Measurements from ENCODE around the gene TRIM5. TPM values are rescaled to one million over a fixed set of nuclear protein-coding genes. Genes with fewer than 3 reads are reported as not detected.
A peak's percentile ranks its signal among the peaks of the same experiment; 100 is the strongest.

TRIM5 gene
- polyA plus RNA-seq, 2 of the 4 experiments (the other 2 are of a cell fraction): 21.9 to 32.6 TPM

DNA sequence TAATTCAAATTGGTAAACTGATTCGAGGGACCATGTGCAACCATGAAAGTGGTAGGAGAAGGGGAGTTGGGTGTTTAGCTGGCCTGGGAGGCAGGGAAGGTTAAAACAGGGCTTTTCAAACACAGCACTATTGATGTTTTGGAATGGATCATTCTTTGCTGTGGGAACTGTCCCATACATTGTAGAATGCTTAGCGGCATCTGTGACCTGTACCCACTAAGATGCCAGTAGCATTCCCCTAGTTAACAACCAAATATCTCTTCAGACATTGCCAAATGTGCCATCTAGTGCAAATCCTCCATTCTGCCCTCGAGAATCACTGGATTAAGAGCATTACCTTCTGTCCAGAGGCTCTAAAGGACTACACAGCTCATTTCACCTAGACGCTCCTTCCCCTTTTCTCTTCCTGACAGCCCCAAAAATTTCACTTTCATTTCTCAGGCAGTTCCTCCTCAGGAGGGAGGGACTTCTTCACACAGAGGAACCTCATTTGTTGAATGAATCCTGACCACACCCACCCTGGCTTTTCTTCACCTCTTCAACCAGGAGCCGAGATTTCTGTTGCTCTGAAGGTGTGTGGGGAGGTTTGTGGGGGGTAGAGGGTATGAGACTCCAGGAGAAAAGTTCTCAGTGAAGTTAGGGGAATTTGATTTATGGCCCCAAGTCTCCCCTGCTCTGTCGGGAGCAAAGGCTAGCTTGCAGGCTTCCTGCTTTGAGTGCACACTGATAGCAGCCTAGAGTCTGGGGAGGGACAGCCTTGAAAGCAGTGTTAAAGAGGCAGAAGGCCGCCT is 60.2 kb downstream of the TRIM5 start, which contains the start of gene TRIM34 (continued):
- TF ChIP-seq, protein P1, sequence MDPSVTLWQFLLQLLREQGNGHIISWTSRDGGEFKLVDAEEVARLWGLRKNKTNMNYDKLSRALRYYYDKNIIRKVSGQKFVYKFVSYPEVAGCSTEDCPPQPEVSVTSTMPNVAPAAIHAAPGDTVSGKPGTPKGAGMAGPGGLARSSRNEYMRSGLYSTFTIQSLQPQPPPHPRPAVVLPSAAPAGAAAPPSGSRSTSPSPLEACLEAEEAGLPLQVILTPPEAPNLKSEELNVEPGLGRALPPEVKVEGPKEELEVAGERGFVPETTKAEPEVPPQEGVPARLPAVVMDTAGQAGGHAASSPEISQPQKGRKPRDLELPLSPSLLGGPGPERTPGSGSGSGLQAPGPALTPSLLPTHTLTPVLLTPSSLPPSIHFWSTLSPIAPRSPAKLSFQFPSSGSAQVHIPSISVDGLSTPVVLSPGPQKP (IDR thresholded peaks at IDR 0.05; ENCODE audit: low read depth, low read length): no peak
- no peak for TF ChIP-seq RNF2 (IDR thresholded peaks at IDR 0.05; ENCODE audit: borderline replicate concordance, low read depth)

DNA sequence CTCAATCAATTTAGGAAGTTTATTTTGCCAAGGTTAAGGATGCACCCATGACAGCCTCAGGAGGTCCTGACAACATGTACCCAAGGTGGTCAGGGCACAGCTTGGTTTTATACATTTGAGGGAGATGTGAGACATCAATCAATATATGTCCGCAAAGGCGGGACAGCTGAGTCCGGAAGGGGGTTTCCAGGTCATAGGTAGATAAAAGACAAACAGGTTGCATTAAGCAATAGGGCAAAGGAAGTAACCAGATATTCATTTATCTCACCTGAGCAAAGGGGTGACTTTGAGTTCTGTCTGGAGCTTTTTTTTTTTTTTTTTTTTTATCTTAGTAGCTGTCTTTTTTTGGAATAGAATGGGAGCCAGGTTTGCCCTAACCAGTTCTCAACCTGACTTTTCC is 62.1 kb downstream of the TRIM5 start:
- no peak overlapping the region for H3K4me2 ChIP-seq
- DNase-seq (ENCODE audit: low read depth in 1 of 2, low spot score in 1 of 2): no peak
- peaks cover 64% of the 10 kb centered on the region for H3K4me1 ChIP-seq
- POLR2A ChIA-PET: interaction anchor here (0.9 kb wide), 1 partner anchor 62 kb away, joined by 5 read pairs; the partner anchor contains the start of gene TRIM5
- 76% methylated on average over 3 of the region's 3 CpGs for WGBS (ENCODE audit: missing lambda C conversion rate)
- FAIRE-seq: no peak
- CTCF ChIA-PET: interaction anchor here (0.9 to 7.4 kb wide), 5 partner anchors 18 to 731 kb away, joined by 3 to 50 read pairs (median 4); no protein-coding TSS in a partner anchor
- H3K27ac ChIP-seq: peak overlapping the region; percentile 79 to 91; a peak in 5 of 6 replicates
- no peaks in the 10 kb centered on the region for H3K9me3 ChIP-seq
- H3K4me3 ChIP-seq: no peak overlapping the region
- ATAC-seq: no peak
- TF ChIP-seq NR3C1 (IDR thresholded peaks at IDR 0.05) (no peak), RARB (CRISPR knock-in tag; IDR thresholded peaks at IDR 0.05) (no peak), JUN (IDR thresholded peaks at IDR 0.05) (no peak), ZFP36 (IDR thresholded peaks at IDR 0.05; ENCODE audit: borderline replicate concordance, partially characterized antibody) (no peak), ZNF302 (CRISPR knock-in tag; IDR thresholded peaks at IDR 0.05) (no peak), SMC3 (IDR thresholded peaks at IDR 0.05) (no peak)

DNA sequence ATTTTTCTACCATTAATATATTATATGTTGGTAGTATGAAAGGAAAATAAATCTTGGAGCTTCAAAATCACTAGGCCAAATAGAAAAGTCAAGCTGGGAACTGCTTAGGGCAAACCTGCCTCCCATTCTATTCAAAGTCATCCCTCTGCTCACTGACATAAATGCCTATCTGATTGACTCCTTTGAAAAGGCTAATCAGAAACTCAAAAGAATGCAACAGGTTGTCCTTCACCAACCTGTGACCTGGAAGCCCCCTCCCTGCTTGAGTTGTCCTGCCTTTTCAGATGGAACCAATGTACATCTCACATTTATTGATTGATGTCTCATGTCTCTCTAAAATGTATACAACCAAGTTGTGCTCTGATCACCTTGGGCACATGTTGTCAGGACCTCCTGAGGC is 63.3 kb downstream of the TRIM5 start:
- ATAC-seq: peak in 1 of 2 experiments; percentile 3; a peak in 2 of 6 replicates
- Histone ChIP-seq H3K4me1 (peaks cover 64% of the 10 kb centered on the region), H3K4me3 (no peak overlapping the region), H3K4me2 (peak overlapping the region; percentile 86), H3K9me3 (no peaks in the 10 kb centered on the region), H3K27ac (peak overlapping the region; percentile 79 to 91)
- FAIRE-seq: no peak
- POLR2A ChIA-PET: interaction anchor here (1.0 to 2.4 kb wide), 5 partner anchors 19 to 63 kb away, joined by 3 to 26 read pairs (median 4); partner anchors contain the start of genes TRIM5 and TRIM6
- TF ChIP-seq NPAS2 (CRISPR knock-in tag; IDR thresholded peaks at IDR 0.05; ENCODE audit: borderline replicate concordance): no peak
- no peak for TF ChIP-seq SREBF2 (IDR thresholded peaks at IDR 0.05)
- no peak for TF ChIP-seq FOXS1 (CRISPR knock-in tag; IDR thresholded peaks at IDR 0.05)
- no peak; the same call in 1 of the 2 replicates for TF ChIP-seq MAX (IDR thresholded peaks at IDR 0.05)
- TF ChIP-seq JUN (IDR thresholded peaks at IDR 0.05): no peak
- TF ChIP-seq, protein P2, sequence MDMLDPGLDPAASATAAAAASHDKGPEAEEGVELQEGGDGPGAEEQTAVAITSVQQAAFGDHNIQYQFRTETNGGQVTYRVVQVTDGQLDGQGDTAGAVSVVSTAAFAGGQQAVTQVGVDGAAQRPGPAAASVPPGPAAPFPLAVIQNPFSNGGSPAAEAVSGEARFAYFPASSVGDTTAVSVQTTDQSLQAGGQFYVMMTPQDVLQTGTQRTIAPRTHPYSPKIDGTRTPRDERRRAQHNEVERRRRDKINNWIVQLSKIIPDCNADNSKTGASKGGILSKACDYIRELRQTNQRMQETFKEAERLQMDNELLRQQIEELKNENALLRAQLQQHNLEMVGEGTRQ (IDR thresholded peaks at IDR 0.05): no peak
- DNase-seq (ENCODE audit: low read depth in 1 of 2, low spot score in 1 of 2): no peak
- CTCF ChIA-PET: interaction anchor here (0.6 to 7.4 kb wide), 3 partner anchors 20 to 33 kb away, joined by 3 to 50 read pairs (median 4); no protein-coding TSS in a partner anchor

DNA sequence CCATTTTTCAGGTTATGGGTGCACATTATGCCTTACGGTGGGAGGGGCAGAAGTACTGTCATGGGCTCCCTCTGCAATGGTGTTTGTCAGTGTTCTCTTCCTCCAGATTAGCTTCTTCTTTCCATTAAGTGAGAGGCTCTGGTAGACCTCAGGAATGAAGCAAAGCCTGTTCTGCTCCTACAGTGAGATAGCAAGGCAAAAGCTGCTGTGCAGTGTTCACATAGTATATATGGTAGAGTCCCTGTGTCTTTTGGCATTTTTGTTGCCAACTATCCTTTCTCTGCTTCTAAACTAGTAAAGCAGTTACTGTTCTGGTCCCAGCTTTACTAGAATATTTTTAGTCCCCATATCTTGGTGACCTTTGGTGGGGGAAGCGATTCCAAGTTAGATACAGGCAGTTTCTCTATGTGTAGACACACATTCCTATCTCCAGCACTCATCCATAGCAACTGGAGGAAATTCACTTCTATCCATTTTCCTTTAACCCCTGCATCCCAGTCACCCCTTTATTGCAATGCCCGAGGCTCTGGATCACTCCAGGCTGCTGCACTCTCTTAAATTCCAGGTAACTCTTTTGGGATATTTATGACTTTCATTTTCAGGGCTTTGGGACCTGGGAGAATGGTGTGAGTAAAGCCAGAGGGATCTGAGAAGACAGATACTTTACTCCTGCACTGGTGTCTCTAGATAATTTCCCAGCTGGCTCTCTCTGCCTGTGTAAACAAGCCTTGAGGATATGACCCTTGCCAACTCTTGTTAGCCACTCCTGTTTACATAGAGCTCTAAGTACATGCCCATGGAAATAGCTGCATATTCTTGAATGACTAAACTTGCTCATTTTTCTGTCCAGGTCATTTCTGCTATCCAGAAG is 64.0 kb downstream of the TRIM5 start:
- peak overlapping the region; percentile 79 to 91 for H3K27ac ChIP-seq
- H3K4me2 ChIP-seq: peak overlapping the region; percentile 86
- peaks cover 58% of the 10 kb centered on the region for H3K4me1 ChIP-seq
- POLR2A ChIA-PET: interaction anchor here (0.8 to 2.4 kb wide), 6 partner anchors 19 to 73 kb away, joined by 3 to 26 read pairs (median 4); partner anchors contain the start of genes TRIM5 and TRIM6
- FAIRE-seq: peak; percentile 43
- no peaks in the 10 kb centered on the region for H3K9me3 ChIP-seq
- ATAC-seq: peak; percentile 90 to 92
- DNase-seq (ENCODE audit: low read depth in 1 of 2, low spot score in 1 of 2): peak; percentile 80 to 91
- CTCF ChIA-PET: interaction anchor here (0.5 to 7.4 kb wide), 8 partner anchors 19 to 1766 kb away, joined by 3 to 50 read pairs (median 3); partner anchors contain the start of genes TRIM22 and TRIM5
- peak overlapping the region; percentile 17; the same call in 2 of the 3 replicates for H3K4me3 ChIP-seq
- WGBS (ENCODE audit: missing lambda C conversion rate): 7% methylated on average over 3 of the region's 3 CpGs
- TF ChIP-seq HOXB5 (CRISPR knock-in tag; IDR thresholded peaks at IDR 0.05) (0 out of 2 replicates have a peak, but pooled peaks have one; percentile 29), PHF8 (IDR thresholded peaks at IDR 0.05; ENCODE audit: borderline replicate concordance, low read depth) (no peak), HES2 (IDR thresholded peaks at IDR 0.05) (no peak), EHF (CRISPR knock-in tag; IDR thresholded peaks at IDR 0.05) (no peak), EP300 (IDR thresholded peaks at IDR 0.05) (peak in 1 of 2 experiments; percentile 46; a peak in 1 of 5 replicates), HDAC2 (IDR thresholded peaks at IDR 0.05) (no peak), ZNF302 (CRISPR knock-in tag; IDR thresholded peaks at IDR 0.05) (no peak), MAX (IDR thresholded peaks at IDR 0.05) (peak; percentile 62)
- TF ChIP-seq, protein P3, sequence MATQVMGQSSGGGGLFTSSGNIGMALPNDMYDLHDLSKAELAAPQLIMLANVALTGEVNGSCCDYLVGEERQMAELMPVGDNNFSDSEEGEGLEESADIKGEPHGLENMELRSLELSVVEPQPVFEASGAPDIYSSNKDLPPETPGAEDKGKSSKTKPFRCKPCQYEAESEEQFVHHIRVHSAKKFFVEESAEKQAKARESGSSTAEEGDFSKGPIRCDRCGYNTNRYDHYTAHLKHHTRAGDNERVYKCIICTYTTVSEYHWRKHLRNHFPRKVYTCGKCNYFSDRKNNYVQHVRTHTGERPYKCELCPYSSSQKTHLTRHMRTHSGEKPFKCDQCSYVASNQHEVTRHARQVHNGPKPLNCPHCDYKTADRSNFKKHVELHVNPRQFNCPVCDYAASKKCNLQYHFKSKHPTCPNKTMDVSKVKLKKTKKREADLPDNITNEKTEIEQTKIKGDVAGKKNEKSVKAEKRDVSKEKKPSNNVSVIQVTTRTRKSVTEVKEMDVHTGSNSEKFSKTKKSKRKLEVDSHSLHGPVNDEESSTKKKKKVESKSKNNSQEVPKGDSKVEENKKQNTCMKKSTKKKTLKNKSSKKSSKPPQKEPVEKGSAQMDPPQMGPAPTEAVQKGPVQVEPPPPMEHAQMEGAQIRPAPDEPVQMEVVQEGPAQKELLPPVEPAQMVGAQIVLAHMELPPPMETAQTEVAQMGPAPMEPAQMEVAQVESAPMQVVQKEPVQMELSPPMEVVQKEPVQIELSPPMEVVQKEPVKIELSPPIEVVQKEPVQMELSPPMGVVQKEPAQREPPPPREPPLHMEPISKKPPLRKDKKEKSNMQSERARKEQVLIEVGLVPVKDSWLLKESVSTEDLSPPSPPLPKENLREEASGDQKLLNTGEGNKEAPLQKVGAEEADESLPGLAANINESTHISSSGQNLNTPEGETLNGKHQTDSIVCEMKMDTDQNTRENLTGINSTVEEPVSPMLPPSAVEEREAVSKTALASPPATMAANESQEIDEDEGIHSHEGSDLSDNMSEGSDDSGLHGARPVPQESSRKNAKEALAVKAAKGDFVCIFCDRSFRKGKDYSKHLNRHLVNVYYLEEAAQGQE (IDR thresholded peaks at IDR 0.05): no peak

Data from A549 (cell line).